Astrocyte of the hippocampus (primary cell): ENCODE results near the gene ARSD.
"Not testable (repeated sequence)": the region's sequence is repeated elsewhere in the genome, so short reads cannot be mapped to it uniquely, and the experiment has no call there.

Experiments
- DNase-seq: peaks from one replicate; pipeline ENCODE4 v3.0.0; 2011; ENCODE audit warnings: low read depth, low spot score

The ARSD gene

DNA sequence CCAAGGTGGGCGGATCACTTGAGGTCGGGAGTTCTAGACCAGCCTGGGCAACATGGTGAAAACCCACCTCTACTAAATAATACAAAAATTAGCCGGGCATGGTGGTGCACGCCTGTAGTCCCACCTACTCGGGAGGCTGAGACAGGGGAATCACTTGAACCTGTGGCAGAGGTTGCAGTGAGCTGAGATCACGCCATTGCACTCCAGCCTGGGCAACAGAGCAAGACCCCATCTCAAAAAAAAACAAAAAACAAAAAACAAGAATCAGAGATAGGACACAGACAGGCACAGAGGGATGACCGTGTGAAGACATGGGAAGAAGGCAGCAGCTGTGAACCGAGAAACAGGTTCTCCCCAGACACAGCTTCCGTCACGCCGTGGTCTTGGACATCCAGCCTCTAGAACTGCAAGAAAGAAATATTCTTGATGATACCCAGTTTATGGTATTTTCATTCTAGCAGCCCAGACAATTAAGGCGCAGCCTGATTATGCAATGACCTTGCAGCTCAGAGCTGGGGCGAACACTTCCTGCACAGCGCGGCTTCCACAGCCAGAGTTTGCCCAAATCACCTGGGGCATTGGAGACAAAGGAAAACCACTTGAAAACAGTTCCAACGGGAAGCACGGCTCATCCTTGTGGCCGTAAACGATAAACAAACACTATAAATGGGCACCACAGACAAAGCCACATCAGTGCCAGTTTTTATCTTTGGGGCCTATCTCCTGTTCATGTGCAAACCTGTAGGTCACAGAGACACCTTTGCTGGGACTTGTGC lies 4.2 kb upstream of the ARSD start:
- DNase-seq: no peak

DNA sequence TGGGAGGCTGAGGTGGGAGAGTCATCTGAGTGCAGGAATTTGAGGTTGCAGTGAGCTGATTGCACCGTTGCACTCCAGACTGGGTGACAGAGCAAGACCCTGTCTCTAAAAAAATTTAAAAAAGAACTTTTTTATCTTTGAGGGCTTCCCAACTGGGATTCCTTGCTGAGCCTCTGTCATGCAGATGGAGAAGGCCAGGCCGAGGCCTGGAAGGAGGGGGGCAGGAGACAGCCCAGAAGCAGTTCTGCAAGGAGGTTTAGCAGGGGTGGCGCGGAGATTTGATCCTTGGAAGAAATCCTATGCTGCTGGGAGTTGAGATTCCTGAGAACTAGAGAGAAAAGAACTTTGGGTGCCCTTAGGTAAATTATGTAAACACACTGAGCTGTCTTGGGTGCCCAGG lies 2.5 kb upstream of the ARSD start:
- no peak for DNase-seq

GRCh38 chrX:2931155-2931554 lies 2.0 kb upstream of the ARSD start:
- no peak for DNase-seq

- no peak for DNase-seq
Observed at GRCh38 chrX:2928191-2928582, 952 bp downstream of the ARSD start.

DNA sequence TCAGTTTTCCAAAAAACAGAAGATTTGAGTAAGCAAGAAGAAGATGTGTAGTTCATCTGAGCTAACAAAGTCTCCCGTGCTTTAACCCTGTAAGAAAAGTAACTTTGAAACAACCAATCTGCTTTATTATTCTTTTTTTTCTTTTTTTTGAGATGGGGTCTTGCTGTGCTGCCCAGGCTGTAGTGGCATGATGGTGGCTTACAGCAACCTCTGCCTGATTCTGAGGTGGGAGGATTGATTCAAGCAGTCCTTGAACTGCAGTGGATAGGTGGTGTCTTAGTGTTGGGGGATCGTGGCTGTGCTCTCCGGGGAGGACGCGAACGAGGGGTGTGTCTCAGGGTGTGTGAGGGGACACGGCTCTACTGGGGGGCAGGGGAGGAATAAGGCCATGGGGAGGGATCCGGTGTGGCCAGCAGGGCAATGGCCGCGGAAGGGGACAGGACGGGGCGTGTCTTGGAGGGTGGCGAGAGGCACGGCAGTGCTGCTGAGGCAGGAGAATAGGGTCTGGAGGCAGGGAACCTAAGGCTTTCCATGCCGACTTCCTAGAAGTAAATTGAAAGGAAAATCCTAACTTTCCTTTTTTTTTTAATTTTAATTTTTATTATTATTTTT lies 2.4 kb downstream of the ARSD start:
- DNase-seq: no peak

- DNase-seq: not testable (repeated sequence)
Observed at GRCh38 chrX:2926255-2926654, 2.9 kb downstream of the ARSD start.

DNA sequence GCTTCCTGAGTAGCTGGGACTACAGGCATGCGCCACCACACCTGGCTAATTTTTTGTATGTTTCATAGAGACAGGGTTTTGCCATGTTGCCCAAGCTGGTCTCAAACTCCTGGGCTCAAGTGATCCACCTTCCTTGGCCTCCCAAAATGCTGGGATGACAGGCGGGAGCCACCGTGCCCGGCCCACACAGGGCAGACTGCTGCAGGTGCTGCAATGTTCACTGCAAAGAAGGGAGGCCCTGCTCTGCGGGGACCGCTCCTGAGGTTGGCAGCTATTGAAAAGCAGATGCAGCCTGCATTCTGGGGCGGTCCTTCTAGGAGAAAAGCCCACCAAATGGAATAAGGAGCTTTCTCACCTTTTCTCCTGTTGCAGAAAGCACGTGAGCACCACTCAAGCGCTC lies 5.0 kb downstream of the ARSD start:
- no peak for DNase-seq

DNA sequence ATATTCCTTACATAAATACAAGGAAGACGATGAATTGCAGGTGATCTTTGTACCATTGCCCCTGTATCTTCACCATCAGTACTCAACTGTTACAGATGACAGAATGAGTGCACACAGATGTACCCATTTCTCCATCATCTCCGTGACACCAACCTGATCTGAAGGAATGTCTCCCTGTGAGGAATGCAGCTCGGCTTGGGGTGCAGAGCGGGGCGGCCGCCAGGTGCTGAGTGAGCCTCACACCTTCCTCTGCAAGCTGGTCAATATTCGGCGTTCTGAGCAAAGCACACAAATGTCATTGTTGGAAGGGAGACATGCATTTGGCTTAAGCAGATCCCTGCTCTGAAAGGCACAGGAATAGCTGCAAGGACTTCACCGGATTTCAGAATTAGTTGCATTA lies 7.4 kb downstream of the ARSD start:
- no peak for DNase-seq

- no peak for DNase-seq
Observed at GRCh38 chrX:2921193-2921592, 7.9 kb downstream of the ARSD start.

- no peak for DNase-seq
Observed at GRCh38 chrX:2917767-2918166, 11.4 kb downstream of the ARSD start.

DNA sequence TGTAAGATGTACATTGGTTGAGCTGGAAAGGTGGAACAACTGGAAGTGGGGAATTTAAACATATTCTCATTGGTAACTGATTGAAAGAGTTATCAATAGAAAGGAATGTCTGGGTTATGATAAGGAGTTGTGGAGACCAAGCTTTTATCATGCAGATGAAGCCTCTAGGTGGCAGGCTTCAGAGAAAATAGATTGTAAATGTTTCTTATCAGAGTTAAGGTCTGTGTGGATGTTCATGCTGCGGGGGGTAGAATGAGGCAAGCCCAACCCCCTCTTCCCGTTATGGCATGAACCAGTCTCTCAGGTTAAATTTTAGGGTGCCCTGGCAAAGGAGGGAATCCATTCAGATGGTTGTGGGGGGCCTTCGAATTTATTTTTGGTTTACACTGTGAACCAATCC lies 16.0 kb downstream of the ARSD start:
- no peak for DNase-seq

GRCh38 chrX:2910109-2910508 lies 19.0 kb downstream of the ARSD start:
- no peak for DNase-seq

GRCh38 chrX:2908125-2908685 lies 20.9 kb downstream of the ARSD start:
- no peak for DNase-seq

DNA sequence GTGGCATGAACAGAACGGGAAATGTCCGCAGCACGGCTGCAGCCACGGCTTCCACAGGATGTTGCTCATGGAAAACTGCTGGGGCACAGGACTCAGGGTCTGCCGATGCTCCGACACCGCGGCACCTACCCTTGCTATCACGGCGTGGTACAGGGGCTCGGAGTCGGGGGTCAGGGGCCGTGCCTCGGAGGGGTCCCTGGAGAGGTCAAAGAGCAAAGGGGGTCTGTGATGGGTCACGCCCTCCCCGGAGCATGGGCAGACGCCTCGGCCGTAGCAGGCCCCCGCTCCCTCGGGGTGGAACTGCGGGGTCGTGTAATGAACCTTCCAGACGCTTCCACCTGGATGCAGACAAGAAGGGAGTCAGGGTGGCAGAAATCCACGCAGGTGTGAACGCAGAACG lies 21.8 kb downstream of the ARSD start:
- no peak for DNase-seq

GRCh38 chrX:2903366-2903765 lies 25.8 kb downstream of the ARSD start:
- DNase-seq: no peak

DNA sequence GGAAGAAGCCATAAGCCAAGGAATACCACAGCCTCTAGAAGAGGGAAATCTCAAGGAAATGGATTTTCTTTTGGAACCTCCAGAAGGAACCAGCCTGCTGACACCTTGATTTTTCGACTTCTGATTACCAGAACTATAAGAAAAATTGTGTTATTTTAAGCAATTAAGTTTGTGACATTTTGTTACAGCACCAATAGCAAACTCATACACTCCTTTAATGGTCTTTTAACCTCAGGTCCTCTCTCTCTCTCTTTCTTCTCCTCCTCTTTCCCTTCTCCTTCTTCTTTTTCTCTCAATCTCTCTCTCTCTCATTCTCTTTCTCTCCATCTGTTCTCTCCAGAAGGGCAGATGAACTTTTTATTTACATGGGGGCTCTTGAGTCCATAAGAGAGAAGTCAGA lies 26.3 kb downstream of the ARSD start:
- no peak for DNase-seq

GRCh38 chrX:2901367-2902036 lies 27.6 kb downstream of the ARSD start:
- no peak for DNase-seq

- no peak for DNase-seq
Observed at GRCh38 chrX:2898846-2899512, 30.2 kb downstream of the ARSD start.

GRCh38 chrX:2897690-2898623 lies 31.2 kb downstream of the ARSD start:
- DNase-seq: not testable (repeated sequence)

GRCh38 chrX:2897311-2897689 lies 31.8 kb downstream of the ARSD start:
- no peak for DNase-seq

DNA sequence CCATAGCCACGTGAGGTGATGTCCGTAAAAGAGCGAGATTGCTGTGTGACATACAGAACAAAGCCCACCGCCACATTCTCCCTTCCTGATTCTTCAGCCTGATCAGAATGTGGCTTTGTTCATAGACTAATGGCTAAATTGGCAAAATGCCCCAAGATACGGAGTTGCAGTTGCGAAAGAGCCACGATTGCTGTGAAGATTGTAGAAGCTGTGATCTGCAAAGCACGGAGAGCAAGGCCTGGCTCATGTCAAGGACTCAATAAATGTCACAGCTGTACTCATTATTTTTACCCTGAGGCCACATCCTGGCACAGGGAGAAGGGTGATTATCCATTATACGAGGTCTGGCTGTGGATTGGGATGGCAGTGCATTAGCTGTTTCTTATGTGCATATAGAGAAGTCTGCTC lies 34.2 kb downstream of the ARSD start:
- DNase-seq: peak; percentile 37
